ENCODE results near the gene CA7.
A peak's percentile ranks its signal among the peaks of the same experiment; 100 is the strongest.

Gene CA7
- 0 to 0.13 (median 0) reads per million in 18 experiments for total RNA-seq

- DNase-seq: no peak
These were observed at the start of gene CA7 for GRCh38 chr16:66844342-66845079. TSS of gene CA7 (plus strand) at chr16:66844414. CDS start at chr16:66844488, 74 bp downstream.

DNA sequence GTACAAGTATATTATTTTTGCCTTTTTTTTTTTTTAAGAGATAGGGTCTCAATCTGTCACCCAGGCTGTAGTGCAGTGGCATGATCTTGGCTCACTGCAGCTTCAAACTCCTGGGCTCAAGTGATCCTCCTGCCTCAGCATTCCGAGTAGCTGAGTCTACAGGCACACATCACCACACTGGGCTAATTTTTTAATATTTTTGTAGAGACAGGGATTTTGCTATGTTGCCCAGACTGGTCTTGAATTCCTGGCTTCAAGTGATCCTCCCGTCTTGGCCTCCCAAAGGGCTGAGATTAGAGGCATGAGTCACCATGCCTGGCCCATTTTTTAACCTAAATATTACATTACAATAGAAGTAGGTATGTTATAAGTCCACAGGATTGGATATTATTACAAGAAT, 46.1 kb upstream of the CA7 start:
- DNase-seq: no peak

DNA sequence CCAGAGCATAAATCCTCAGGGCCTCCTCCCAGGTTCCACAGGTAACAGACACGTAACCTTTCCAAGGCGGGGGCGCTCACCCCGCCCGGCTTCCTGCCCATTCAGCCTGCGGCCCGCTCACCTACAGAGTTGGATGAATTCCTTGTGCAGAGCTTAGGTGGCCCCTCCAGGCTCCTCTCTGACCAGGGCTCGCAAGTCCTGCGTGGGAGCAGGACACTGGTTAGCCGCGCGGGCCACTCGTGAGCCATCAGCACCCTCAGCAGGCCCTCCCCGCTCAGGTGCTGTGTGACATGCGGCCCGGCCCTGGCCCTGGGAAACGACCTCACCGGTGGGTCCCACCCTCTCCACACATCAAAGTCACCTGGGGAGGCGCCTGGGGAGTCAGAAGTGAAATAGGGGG, 43.4 kb upstream of the CA7 start:
- no peak for DNase-seq

DNA sequence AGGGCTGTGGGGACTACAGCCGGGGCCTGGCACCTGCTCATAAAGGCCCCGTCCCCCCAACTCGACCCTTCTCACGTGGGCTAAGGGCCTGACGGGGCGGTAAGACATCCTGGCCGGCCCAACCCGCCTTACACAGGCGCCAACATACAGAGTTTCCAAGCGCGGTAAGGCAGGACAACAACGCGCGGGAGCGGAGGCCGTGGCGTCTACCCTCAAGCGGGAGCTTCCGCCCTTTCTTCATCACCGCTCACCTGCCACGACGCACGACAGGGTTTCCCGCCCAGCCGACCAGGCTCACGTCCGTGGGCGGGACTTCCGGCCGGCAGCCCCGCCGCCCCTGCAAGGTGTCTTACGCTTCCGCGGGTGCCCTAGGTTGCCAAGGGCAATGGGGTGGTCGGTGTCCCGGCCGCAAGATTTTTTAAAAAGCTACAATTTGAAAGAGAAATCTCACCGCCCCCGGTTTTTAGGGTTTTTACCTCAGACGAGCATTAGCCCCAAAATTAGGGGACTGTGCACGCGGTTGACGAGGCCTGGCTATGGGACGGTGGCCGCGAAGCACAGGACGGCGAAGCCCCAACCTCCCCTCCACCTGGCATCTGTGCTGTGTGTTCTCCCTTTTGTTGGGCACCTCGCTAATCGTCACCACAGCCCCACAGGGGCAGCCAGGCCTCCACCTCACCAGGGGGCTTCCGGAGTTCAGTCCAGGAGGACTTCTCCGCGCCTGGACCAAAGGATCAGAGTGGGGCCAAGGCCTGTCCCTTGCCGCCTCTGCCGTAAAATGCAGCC, 42.7 kb upstream of the CA7 start, which contains the start of gene TERB1:
TERB1 (minus strand) TSS at position 265 of the 786 bp plus-strand sequence. CDS start 4,786 bp downstream, outside the sequence.
- DNase-seq: no peak

DNA sequence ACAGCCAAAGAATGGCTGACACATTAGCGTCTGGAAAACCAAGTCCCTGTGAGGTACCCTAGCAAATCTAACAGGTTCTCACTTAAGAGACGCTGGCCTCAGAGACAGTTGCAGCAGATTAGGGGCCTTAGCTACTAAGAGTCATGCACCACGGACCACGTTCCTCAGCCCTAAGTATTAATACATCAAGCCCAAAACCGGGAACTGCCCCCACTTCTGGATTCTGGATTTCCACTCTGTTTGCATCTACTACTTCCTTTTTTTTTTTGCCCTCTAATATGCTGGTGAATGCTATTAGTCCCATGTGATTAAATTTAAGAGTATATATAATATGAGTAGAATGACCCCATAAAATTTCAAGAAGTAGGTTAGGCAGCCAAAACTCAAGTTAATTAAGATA, 42.1 kb upstream of the CA7 start:
- peak; percentile 60 to 64 for DNase-seq

DNA sequence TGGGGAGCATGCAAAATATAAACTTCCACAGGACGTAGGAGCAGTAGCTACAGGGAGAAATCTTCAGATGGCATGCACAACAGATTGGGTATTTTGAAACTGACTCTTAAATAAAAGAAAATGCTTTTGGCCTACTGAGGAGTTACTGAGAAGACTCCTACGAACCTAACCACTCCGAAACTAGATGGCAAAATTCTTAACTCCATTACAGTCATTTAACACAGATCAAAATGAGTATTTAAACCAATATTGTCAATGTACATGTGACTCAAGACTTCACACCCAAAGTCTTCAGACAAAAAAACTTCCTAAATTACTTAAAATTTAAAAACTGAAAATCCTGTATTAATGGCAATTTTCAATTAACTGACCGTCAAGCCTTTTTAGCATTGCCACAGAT, 34.4 kb upstream of the CA7 start:
- DNase-seq: no peak

- DNase-seq: no peak
These were observed 33.8 kb upstream of the CA7 start for GRCh38 chr16:66810391-66810790.

DNA sequence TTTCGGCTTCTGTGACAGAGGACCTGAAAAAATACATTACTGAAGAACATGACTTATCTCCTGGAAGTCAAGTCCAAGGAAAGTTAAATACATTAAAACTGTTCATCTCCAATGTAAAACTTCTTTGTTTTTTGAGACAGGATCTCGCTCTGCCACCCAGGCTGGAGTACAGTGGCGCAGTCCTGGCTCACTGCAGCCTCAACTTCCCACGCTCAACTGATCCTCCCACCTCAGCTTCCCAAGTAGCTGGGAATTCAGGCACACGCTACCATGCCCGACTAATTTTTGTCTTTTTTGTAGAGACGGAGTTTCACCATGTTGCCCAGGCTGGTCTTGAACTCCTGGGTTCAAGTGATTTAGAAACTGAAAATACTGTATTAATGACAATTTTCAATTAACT, 33.2 kb upstream of the CA7 start:
- no peak for DNase-seq

- no peak for DNase-seq
These were observed 29.5 kb upstream of the CA7 start for GRCh38 chr16:66814734-66815133.

DNA sequence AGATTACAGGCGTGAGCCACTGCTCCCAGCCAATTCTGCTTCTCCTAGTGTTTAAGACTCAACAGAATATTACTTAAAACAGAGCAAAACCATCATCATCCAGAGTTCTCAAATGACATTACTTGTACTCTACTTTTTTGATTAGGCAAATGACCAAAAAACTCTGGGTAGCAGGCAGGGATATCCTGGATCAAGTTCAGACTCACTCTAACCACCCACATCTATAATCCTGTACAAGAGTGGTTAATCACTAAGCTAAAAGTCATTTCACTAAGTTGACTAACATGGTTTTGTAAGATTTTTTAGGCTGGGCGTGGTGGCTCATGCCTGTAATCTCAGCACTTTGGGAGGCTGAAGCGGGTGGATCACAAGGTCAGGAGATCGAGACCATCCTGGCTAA, 20.2 kb upstream of the CA7 start:
- no peak for DNase-seq

- peak; percentile 91 to 93 for DNase-seq
These were observed 13.5 kb upstream of the CA7 start, which contains the start of gene NAE1 for GRCh38 chr16:66830422-66831404. TSS of gene NAE1 (minus strand) at chr16:66830976. CDS start at chr16:66830899, 77 bp downstream.

DNA sequence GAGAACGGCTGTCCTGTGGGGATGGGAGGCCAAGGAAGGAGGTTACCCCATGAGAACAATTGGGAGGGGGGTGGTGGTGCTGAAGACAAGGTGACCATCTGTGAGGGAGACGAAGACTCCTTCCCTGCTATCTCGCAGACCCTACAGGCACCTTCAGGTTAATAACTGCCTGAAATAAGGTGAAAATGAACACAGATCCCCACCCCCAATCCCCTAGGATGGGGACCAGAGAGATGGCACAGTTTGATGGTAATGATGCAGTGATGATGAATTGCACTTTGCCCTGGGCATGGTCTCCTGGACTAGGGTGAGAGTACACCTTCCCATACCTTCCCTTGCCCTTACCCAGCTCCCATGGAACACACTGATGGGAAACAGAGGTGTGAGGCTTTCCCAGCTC, 12.0 kb upstream of the CA7 start:
- DNase-seq: no peak

GRCh38 chr16:66832661-66833305, 11.4 kb upstream of the CA7 start:
- no peak for DNase-seq

DNA sequence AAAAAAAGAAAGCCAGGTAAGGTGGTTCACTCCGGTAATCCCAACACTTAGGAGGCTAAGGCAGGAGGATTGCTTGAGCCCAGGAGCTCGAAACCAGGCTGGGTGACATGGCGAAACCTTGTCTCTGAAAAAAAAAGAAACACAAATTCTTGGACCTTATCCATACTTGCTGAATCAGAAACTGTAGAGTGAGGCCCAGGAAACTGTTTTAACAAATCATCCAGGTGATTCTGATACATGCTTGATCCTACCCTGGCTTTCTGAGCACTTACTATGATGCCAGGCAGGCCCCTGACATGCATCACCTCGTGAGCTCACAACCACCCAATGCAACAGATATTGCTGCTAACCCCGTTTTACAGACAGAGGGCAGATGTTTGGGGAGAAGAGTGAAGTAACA, 9.5 kb upstream of the CA7 start:
- no peak for DNase-seq

DNA sequence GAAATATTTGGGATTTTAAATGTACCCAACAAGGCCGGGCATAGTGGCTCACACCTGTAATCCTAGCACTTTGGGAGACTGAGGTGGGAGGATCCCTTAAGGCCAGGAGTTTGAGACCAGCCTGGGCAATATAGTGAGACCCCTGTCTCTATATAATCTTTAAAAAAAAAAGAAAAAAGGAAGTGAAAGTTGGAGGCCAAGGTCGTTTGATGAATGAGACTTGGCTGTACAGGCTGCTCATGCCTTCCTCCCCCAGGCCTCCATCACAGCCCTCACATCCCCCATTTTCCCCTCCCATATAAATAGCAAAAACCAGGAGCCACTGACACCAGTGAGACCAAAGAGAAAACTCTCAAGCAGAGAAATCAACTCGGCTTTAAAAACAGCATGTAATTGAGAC, 3.3 kb upstream of the CA7 start:
- DNase-seq: no peak

DNA sequence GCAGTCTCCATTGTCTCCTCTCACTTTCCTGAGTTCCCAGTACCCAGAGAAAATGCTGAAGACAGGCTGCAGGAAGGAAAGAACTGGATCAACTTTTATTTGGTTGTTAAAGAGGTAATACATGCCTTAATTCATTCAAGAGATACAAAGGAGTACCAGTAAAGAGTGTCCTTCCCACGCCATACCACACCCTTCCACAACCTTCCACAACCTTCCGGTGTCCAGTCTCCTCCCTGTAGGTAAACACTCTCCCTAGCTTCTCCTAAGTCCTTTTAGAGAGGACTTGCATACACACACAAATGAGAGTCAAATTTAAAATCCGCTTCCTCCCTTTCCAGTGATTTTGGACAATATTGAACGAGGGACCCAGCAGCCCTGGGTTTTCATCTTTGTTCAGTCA, 2.8 kb upstream of the CA7 start:
- no peak for DNase-seq

- DNase-seq: no peak
These were observed 1.4 kb upstream of the CA7 start for GRCh38 chr16:66842765-66843164.

DNA sequence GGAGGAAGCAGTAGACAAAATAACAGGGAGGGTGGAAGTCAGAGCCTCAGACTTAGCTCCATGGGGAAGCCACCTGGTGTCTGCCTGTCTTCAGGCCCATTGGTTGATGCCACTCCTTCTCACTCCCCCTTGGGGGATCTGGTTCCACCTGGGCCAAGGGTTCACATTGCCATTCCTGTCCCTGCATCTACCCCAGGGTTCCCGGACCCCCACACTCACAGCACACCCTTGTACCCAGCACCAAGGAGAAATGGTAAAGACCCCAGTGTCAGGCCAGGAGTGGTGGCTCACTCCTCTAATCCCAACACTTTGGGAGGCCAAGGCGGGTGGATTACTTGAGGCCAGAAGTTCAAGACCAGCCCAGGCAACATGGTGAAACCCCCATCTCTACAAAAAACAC, 1.0 kb upstream of the CA7 start:
- DNase-seq: no peak

DNA sequence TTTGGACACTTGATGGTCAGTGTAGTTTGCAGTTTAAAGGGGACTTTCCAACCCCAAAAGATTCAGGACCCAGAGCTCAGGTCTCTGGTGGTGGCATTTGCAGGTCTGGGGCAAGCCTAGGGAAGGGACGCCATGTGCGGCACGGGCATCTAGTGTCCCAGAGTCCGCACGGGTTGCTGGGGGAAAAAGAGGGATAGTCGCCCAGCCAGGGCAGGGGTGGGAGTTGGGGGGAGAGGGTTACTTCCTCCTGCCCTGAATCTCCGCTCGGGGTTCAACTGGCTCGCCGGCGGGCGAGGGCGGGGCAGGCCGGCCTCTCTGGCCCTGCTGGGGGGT, 239 bp upstream of the CA7 start:
- DNase-seq: no peak

- no peak for DNase-seq
These were observed 831 bp downstream of the CA7 start for GRCh38 chr16:66845080-66845410.

DNA sequence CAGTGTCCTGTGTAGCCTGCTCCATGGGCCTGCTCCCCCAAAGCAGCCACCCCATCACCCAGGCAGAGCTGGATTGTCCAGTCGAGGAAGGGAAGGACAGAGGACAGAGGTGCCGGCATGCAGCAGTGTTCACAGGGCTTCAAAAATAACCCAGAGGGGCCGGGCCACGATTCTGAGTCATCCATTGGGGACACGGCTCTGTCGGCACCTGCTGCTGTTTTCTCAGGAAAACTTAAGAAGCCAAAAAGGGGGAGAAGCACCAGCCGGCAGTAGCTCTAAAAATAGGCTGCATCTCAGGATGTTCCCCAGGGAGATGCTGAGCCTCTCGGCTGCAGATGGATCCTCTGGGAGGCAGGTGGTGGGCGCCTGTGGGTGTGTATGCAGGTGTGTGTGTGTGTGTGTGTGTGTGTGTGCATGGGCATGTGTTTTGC, 1.6 kb downstream of the CA7 start:
- no peak for DNase-seq

DNA sequence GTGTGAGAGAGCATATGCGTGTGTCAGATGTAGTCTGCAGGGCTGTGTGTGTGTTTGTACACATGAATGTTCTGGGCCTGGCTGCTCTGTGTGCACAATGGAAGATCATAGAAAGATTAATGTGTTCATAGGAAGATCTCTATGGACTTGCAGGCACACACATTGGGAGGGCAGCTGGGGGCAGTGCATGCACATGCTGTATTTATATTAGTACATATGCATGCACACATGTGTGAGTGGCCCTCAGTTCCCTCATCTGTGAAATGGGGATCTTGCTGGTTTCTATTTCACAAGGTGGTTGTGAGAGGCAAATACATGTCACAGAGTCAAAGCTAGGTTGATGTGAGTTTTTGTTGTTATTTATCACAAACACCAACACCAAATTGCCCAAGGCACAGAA, 2.1 kb downstream of the CA7 start:
- DNase-seq: no peak
